ENCODE results near the gene IQSEC2. TPM values are rescaled to one million over a fixed set of nuclear protein-coding genes. Genes with fewer than 3 reads are reported as not detected.

The IQSEC2 gene
- total RNA-seq, 1 donor from 2014 or later: 11.6 TPM

DNA sequence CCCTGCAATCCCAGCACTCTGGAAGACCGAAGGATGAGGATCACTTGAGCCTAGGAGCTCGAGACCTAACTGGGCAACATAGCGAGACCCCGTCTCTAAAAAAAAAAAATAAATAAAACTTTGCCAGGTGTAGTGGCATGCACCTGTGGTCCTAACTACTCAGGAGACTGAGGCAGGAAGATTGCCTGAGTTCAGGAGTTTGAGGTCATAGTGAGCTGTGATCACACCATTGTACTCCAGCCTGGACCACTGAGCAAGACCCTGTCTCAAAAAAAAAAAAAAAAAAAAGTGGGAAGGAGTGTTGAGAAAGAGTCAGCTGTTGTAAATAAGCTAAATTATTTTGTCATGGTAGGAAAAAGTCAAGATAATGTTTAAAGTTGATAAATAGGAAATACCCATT, 27.5 kb upstream of the IQSEC2 start:
- ATAC-seq: no peak
- DNase-seq (ENCODE audit: missing footprints): no peak
- intact Hi-C loops (cut with DNase I): no loop called here

DNA sequence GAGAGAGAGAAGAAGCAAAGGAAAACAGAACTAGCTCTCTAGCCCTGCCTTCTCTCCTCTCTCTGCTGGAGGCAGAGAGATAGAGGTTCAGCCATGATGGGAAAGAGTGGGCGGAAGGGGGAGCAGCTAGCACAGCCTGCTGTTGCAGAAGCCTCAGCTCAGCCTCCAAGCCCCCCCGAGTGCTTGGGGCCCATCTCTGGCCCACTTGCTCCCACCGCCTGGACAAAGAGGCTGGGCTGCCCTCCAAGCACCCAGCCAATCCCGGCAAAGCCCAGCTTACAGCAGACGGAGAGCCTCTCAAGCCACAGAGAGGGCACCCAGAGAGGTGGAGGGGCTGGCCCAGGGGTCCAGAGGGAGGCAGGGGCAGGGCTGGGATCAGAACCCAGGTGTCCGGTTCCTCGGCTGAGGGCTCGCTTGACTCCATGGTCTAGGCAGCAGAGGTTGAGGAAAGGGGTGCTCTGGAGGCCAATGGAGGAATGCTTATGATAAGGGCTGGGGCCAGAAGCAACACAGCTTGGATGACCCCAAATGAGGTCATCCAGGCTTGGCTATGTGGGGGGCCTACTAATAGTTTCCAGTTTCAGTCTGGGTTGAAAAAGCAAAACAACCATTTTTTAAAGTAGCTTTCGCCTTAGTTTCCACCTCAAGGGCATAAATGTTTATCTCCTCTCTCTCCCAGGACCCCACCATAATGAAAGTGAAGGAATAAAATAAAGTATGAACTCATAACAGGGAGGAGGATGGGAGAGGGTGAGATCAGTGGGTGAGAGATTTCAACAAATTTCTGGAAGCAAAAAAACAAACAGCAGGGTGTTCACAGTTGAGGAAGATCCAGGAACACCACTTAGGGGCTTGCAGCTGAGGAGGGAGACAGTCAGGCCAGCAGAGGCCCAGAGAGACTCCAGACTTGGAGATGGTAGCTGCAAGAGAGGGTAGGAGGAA, 24.9 kb upstream of the IQSEC2 start:
- peak; percentile 37 for ATAC-seq
- DNase-seq (ENCODE audit: missing footprints): no peak
- intact Hi-C loops (cut with DNase I): no loop called here

DNA sequence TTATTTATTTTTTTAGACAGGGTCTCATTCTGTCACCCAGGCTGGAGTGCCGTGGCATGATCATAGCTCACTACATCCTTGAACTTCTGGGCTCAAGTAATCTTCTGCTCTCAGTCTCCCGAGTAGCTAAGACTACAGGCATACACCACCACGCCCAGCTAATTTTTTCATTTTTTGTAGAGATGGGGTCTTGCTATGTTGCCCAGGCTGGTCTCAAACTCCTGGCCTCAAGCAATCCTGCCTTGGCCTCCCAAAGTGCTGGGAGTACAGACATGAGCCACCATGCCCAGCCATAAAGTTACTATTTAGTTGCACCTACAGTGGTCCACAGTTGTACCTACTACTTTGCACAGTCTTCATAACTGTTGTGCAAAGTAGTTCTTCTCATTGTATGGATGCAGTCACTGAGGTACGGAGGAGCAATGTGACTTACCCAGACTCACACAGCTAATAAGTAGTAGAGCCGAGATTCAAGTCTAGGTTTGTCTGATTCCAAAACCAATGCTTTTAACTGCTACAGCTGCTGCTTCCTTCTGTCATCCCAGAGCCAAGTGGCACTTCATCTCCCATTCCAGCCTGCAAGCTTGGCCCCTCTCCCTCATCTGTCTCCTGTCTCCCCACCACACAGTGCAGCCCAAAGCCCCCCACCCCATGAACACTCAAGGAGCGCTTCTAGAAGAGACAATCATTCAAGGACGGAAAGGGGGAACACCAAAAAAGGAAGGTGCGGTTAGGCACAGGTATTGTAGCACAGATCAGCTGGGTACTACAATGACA, 24.0 kb upstream of the IQSEC2 start:
- ATAC-seq (no peak), DNase-seq (ENCODE audit: missing footprints) (no peak)
- intact Hi-C loops (cut with DNase I): no loop called here

DNA sequence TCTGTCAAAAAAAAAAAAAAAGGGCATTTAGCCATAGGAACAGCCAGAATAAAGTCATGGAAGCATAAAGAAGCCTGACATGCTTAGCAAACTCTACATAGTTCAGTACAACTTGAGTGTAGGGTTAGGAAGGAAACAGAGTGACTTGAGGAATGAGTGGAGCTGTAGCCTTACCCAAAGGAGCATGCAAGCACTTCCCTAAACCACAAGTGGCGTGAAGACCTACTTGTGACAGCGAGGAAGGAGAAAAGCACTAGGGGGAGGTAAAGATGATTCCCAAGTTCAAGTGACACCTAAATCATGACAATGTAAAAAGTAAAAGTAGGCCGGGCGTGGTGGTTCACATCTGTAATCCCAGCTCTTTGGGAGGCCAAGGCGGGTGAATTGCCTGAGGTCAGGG, 21.8 kb upstream of the IQSEC2 start:
- DNase-seq (ENCODE audit: missing footprints): no peak
- intact Hi-C loops (cut with DNase I): no loop called here
- no peak for ATAC-seq

DNA sequence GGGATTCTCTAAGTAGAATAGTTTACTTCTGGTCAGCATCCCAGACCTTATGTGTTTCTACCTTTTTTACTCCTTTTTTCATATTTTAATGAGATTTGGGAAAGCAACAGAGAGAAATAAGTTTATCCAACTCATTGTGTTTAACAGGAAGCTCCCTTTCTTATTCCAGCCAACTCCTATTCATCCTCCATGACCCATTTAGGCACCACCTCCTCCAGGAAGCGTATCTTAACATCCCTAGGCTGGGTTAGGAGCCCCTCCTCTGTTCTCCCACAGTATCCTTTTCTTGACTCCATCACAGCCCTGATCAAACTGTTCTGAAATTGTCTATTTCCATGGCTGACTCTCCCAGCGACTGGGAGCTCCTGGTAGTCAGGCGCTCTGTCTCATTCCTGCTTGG, 18.8 kb upstream of the IQSEC2 start:
- ATAC-seq (no peak), DNase-seq (ENCODE audit: missing footprints) (no peak)
- intact Hi-C loops (cut with DNase I): no loop called here

DNA sequence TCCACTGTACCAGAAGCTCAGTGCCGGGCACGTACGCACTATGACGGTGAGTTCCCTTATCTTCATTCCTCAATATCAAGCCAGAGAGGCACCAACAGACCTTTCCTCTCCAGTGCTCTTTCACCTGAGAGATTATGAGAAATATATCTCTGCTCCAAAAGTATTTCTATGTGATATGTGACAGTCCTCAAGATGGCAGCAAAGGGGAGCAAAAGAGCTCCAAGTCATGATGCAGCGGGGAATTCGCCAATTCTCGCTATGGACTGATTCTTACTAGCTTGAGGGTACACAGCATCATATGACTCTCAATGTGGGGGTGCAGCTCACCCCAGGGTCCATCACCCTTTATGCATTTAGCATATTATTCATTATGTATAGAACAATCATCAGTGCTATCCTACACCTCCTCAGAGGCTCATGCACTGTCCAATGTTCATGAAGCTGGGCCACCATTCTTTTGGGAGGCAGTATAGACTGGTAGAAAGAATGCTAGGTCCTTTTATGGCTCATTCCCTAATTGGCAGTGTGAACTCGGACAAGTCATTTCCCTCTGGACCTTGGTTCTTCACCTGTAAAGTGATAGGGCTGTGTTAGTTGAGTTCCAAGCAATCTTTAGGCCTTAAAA, 12.8 kb upstream of the IQSEC2 start:
- intact Hi-C loops (cut with DNase I): no loop called here
- DNase-seq (ENCODE audit: missing footprints) (no peak), ATAC-seq (no peak)

GRCh38 chrX:53291596-53291995, 10.2 kb upstream of the IQSEC2 start:
- no peak for ATAC-seq
- no peak for DNase-seq (ENCODE audit: missing footprints)
- intact Hi-C loops (cut with DNase I): no loop called here

DNA sequence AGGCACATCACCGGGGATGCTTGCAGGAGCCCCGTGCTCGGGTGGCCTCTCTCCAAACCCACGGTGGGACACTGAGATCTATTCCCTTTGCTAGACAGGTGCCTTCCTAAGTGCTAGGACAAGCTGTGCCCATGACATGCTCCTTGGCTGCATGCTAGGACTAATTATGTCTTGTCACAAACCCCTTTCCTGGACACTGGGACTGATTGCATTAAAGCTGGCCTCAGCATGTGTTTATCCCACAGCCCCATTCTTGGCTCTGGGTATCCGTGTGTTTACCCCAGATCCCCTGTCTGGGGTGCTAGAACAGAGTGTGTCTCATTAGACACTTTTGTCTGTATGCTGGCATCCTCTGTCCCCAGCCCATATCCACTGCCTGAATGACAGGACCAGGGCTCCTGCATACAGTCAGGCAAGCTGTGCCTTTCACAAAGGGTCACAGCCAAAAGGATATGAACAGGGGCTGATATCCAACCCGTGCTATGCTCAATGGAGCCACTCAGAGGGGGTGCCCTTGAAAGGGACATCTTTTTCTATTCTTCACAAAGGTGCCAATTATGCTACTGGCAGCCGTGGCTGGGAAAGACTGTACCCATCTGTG, 9.2 kb upstream of the IQSEC2 start:
- ATAC-seq (peak; percentile 38), DNase-seq (ENCODE audit: missing footprints) (no peak)
- intact Hi-C loops (cut with DNase I): no loop called here

DNA sequence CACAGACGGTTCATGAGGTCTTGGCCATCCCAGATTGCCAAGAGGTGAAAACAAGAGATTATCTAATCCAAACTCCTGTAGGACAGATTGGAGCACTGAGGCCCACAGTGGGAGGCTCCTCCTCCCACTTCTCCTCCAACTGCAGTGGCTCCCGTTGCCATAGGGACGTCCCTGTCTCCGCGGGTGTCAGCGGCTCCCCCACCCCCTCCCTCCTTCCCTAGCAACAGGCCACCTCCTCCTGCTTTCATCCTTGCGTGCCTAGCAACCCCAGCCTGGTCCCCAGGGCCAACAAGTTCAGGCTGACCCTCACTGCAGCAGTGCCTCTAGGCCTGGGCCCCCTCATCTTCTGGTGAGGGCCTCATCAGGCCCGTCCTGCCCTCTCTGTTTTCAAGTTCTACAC, 6.8 kb upstream of the IQSEC2 start:
- DNase-seq (ENCODE audit: missing footprints): peak; percentile 77
- intact Hi-C loops (cut with DNase I): loop anchor here (10.0 kb wide), 1 partner anchor 147 kb away; the partner anchor contains the start of gene HSD17B10
- peak; percentile 65 for ATAC-seq

- intact Hi-C loops (cut with DNase I): loop anchor here (10.0 kb wide), 1 partner anchor 147 kb away; the partner anchor contains the start of gene HSD17B10
- peak; percentile 89 for ATAC-seq
- DNase-seq (ENCODE audit: missing footprints): peak; percentile 65
Observed at GRCh38 chrX:53287493-53288138, 6.2 kb upstream of the IQSEC2 start.

DNA sequence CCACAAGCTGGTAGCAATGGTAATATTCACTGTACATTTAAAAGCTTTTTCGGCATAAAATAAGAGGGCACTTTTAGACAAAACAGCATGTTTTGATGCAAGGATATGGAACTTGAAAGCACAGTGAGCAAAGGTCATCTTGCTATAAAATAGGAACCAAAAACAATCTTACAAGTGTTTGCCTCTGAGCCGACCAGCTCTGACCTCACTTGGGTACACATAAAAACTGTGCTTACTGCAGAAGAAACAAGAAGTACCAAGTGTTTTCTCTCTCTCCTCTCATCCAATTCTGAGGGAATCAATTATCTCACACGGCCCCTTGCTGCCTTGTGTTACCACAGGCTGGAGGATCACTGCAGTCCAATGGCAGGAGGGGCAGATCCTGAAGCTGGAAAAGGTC, 4.8 kb upstream of the IQSEC2 start:
- no peak for DNase-seq (ENCODE audit: missing footprints)
- intact Hi-C loops (cut with DNase I): loop anchor here (10.0 kb wide), 1 partner anchor 149 kb away; the partner anchor contains the start of gene HSD17B10
- ATAC-seq: no peak

- ATAC-seq (no peak), DNase-seq (ENCODE audit: missing footprints) (no peak)
- intact Hi-C loops (cut with DNase I): loop anchor here (10.0 kb wide), 1 partner anchor 149 kb away; the partner anchor contains the start of gene HSD17B10
Observed at GRCh38 chrX:53285591-53285990, 4.2 kb upstream of the IQSEC2 start.

DNA sequence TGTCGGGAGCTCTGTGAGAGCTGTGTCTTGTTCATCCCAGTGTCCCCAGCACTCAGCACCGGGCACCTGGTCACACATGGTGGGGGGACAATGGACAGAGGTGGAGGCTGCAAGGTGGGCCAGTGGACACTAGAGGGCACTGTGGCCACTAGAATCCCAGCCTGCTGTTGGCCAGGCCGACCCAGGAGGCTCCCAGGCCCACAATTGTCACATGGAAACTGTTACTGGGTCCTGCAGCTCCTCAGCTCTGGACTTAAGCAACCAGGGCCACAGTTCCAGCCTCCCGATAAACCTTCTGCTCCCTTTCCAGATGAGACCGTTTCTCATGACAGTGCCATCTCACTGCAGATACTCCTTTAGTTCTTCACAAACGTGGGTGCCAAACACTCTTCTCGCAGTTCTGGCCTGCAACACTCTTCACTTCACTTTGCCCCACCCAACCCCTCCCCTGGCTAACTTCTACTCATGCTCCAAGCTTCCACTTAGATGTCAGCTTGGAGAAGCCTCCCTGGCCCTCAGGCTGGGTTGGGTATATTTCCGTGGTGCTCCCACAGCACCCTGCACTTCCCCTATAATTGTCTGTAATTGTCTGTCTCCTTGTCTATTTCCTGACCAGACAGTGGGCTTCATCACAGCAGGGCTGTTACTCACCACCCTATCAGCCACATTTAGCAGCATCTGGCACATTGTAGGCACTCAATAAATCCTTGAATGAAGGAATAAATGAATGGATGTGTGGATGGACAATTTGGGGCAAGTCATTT, 3.5 kb upstream of the IQSEC2 start:
- ATAC-seq (peak; percentile 22), DNase-seq (ENCODE audit: missing footprints) (no peak)
- intact Hi-C loops (cut with DNase I): loop anchor here (10.0 kb wide), 1 partner anchor 150 kb away; the partner anchor contains the start of gene HSD17B10

GRCh38 chrX:53283567-53283966, 2.2 kb upstream of the IQSEC2 start:
- DNase-seq (ENCODE audit: missing footprints) (no peak), ATAC-seq (no peak)
- intact Hi-C loops (cut with DNase I): loop anchor here (10.0 kb wide), 1 partner anchor 151 kb away; the partner anchor contains the start of gene HSD17B10

- DNase-seq (ENCODE audit: missing footprints): no peak
- intact Hi-C loops (cut with DNase I): loop anchor here (10.0 kb wide), 1 partner anchor 152 kb away; the partner anchor contains the start of gene HSD17B10
- no peak for ATAC-seq
Observed at GRCh38 chrX:53283099-53283498, 1.7 kb upstream of the IQSEC2 start.

DNA sequence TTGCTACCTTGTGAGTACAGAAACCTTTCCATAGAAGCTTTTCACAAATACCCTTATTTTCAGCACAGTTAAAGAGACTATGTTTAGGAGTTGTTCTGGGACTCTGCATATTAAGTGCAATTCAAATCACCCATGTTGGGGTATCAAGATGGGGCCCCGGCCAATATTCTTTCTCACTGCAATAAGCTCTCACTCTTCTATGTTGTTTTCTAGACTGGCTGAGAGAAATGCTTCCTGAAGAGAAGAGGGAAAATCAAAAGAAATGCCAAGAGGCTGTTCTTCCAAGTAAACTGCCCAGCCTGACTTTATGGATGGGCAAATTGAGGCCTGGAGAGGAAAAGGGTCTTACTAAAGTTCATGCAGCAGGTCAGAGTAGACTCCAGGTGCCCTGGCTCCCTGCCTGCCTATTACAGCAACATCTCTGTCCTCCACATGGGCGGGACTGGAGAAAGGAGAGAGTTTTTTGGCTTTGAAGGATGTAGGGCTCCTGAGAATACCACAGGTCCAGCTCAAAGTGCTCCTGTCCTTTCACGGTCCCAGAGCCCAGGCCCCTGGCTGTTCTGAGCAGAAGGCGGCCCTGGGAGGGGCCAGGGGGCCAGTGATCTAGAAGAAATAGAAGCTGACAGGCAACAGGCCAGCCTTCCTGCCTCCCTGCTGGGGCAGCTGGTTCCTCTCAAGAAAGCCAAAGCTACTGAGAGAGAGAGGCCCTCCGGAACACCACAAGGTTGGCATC, 745 bp upstream of the IQSEC2 start:
- ATAC-seq (peak; percentile 31), DNase-seq (ENCODE audit: missing footprints) (no peak)
- intact Hi-C loops (cut with DNase I): loop anchor here (10.0 kb wide), 1 partner anchor 153 kb away; the partner anchor contains the start of gene HSD17B10

Data from Right ventricle myocardium inferior (tissue), 1 donor.